ENCODE measurements around the gene UBE2A. TPM values are rescaled to one million over a fixed set of nuclear protein-coding genes. Genes with fewer than 3 reads are reported as not detected.

Gene UBE2A
- total and polyA plus RNA-seq, 10 donors, result 38.5 to 53.4 (median 42.6) TPM

DNA sequence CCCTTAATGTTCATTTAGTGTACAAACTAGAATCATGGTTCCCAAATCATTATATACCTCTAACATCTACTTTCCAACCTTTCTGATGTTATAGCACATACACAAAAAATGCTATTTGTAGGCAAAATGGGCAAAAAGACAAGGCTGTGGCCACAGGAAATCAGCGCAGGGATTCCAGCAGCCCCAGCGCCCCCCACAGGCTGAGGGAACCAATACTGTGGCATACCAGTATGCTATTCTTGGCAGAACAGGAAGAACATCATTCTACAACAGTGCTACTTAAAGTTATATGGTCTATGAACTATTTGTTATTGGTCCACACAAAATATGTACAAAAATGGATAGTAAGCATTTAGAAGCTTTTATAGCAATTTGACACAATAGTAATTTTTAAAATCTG is 34.5 kb upstream of the UBE2A start:
- Histone ChIP-seq H3K9me3 (no peaks in the 10 kb centered on the region), H3K36me3 (peaks cover 0 to 38% (median 0%) of the 10 kb centered on the region in 6 donors), H3K4me3 (no peak overlapping the region), H3K27ac (no peak overlapping the region), H3K27me3 (replicated peaks in 1 of 7) (no peaks in the 10 kb centered on the region), H3K4me1 (no peaks in the 10 kb centered on the region)
- no peak for DNase-seq
- TF ChIP-seq, protein P1, sequence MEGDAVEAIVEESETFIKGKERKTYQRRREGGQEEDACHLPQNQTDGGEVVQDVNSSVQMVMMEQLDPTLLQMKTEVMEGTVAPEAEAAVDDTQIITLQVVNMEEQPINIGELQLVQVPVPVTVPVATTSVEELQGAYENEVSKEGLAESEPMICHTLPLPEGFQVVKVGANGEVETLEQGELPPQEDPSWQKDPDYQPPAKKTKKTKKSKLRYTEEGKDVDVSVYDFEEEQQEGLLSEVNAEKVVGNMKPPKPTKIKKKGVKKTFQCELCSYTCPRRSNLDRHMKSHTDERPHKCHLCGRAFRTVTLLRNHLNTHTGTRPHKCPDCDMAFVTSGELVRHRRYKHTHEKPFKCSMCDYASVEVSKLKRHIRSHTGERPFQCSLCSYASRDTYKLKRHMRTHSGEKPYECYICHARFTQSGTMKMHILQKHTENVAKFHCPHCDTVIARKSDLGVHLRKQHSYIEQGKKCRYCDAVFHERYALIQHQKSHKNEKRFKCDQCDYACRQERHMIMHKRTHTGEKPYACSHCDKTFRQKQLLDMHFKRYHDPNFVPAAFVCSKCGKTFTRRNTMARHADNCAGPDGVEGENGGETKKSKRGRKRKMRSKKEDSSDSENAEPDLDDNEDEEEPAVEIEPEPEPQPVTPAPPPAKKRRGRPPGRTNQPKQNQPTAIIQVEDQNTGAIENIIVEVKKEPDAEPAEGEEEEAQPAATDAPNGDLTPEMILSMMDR (IDR thresholded peaks at IDR 0.05 in 8 of 11, conservative IDR thresholded peaks at IDR 0.05 in 3 of 11), result no peak
- TF ChIP-seq POLR2AphosphoS5 (IDR thresholded peaks at IDR 0.05) (no peak), POLR2A (IDR thresholded peaks at IDR 0.05) (no peak)
- 28 to 43% (median 39%) methylated on average over 2 of the region's 2 CpGs for WGBS, 5 donors
- intact Hi-C loops (cut with DNase I; ENCODE audit: low total_unique reads), result no loop called here

DNA sequence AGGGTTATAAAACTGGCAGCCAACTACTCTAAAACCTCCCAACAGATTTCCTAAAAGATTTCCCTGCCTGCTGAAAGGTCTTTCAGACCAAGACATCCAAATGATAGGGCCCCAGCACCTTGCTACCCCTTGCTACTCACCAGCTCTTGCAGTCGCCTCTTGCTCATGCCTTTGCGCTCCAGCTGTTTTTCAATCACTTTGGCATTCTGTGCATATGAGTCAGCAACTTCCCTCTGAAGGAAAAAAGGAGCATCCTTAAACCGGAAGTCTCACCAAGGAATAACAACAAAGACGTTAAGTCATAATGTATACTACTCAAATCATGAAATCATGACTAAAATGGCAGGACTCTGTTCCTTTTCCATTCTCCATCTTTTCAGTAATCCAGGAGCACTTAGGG is 33.2 kb upstream of the UBE2A start:
- WGBS, 5 donors, result 68 to 83% (median 78%) methylated on average over 4 of the region's 4 CpGs
- H3K27me3 ChIP-seq (replicated peaks in 1 of 7), result no peaks in the 10 kb centered on the region
- peak overlapping the region in 5 of 8 donors; percentile 11 to 45 (median 41) for H3K27ac ChIP-seq
- H3K4me1 ChIP-seq, result no peaks in the 10 kb centered on the region
- no peak for DNase-seq
- TF ChIP-seq, protein P1 (IDR thresholded peaks at IDR 0.05 in 8 of 11, conservative IDR thresholded peaks at IDR 0.05 in 3 of 11), result no peak
- no peak for TF ChIP-seq POLR2AphosphoS5 (IDR thresholded peaks at IDR 0.05)
- no peak for TF ChIP-seq POLR2A (IDR thresholded peaks at IDR 0.05)
- peaks cover 0 to 38% (median 0%) of the 10 kb centered on the region in 6 donors for H3K36me3 ChIP-seq
- intact Hi-C loops (cut with DNase I; ENCODE audit: low total_unique reads), result no loop called here
- H3K9me3 ChIP-seq, result no peaks in the 10 kb centered on the region
- H3K4me3 ChIP-seq, result no peak overlapping the region

DNA sequence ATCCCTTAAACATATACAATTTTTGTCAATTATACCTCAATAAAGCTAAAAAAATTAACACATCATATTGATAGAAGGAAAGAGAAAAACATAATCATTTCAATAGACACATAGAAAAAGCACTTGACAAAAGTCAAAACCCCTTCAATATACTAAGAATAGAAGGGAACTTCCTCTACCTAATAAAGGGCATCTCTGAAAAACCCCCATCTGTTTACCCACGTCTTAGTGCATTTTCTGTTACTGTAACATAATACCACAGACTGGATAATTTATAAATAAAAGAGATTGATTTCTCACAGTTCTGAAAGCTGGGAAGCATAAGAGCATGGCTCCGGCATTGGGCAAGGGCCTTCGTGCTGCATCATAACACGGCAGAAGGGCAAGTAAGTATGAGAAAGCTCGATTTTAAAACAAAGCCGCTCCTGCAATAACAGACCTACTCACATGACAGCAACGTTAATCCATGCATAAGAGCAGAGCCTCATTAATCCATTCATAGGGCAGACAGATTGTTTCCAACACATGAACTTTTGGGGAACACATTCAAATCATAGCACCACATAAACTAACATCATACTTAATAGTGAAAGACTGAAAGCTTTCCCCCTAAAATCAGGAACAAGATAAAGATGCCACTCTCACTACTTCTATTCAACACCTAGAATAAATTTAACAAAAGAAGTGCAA is 24.9 kb upstream of the UBE2A start:
- intact Hi-C loops (cut with DNase I; ENCODE audit: low total_unique reads), result no loop called here
- no peaks in the 10 kb centered on the region for H3K9me3 ChIP-seq
- DNase-seq, result no peak
- H3K4me3 ChIP-seq, result no peak overlapping the region
- H3K27ac ChIP-seq, result no peak overlapping the region
- WGBS, 5 donors, result 42 to 69% (median 57%) methylated on average over 7 of the region's 7 CpGs
- peaks cover 0 to 14% (median 0%) of the 10 kb centered on the region in 6 donors for H3K4me1 ChIP-seq
- TF ChIP-seq POLR2AphosphoS5 (IDR thresholded peaks at IDR 0.05), result no peak
- no peak for TF ChIP-seq POLR2A (IDR thresholded peaks at IDR 0.05)
- TF ChIP-seq, protein P1 (IDR thresholded peaks at IDR 0.05 in 8 of 11, conservative IDR thresholded peaks at IDR 0.05 in 3 of 11), result no peak
- H3K27me3 ChIP-seq (replicated peaks in 1 of 7), result no peaks in the 10 kb centered on the region
- H3K36me3 ChIP-seq, result peaks cover 0 to 3% (median 0%) of the 10 kb centered on the region in 6 donors

DNA sequence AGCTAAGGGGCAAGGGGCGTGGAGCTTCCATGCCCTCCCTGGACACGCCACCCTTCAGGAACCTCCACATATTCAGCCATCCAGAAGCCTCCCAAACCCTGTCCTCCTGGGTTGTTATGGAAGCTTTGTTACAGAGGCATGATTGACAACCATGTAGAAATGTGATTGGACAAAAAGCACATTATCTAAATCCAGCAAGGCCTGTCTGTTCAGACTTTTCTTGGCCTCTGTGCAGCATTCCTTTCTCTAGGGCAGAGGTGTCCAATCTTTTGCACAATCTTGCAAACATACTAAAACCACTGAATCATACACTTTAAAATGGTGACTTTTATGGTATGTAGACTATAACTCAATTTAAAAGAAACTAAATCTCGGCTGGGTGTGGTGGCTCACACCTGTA is 21.9 kb upstream of the UBE2A start:
- Histone ChIP-seq H3K27me3 (replicated peaks in 1 of 7) (no peaks in the 10 kb centered on the region), H3K27ac (no peak overlapping the region), H3K4me1 (peaks cover 0 to 14% (median 0%) of the 10 kb centered on the region in 6 donors), H3K36me3 (peaks cover 0 to 19% (median 2%) of the 10 kb centered on the region in 6 donors), H3K9me3 (no peaks in the 10 kb centered on the region), H3K4me3 (no peak overlapping the region)
- no peak for DNase-seq
- 65 to 100% (median 88%) methylated on average over 2 to 3 of the region's 3 CpGs for WGBS, 5 donors
- intact Hi-C loops (cut with DNase I; ENCODE audit: low total_unique reads), result no loop called here
- TF ChIP-seq POLR2A (IDR thresholded peaks at IDR 0.05) (no peak), POLR2AphosphoS5 (IDR thresholded peaks at IDR 0.05) (no peak)
- TF ChIP-seq, protein P1 (IDR thresholded peaks at IDR 0.05 in 8 of 11, conservative IDR thresholded peaks at IDR 0.05 in 3 of 11), result no peak
